CD4-positive, CD25-positive, alpha-beta regulatory T cell (primary cell): ENCODE data around the gene RAB22A. TPM values are rescaled to one million over a fixed set of nuclear protein-coding genes. Genes with fewer than 3 reads are reported as not detected.

Experiments
- polyA plus RNA-seq, 4 donors: library from polyadenylated mRNA; unstranded; fragments of 300-500 nt; fragmentation: Illumina TruSeq; gene quantifications; one replicate each; pipeline ENCODE4 v1.2.3, GENCODE V29; 2021
- total RNA-seq: library from RNA; stranded (reverse); gene quantifications from one replicate; pipeline ENCODE4 v1.2.3, GENCODE V29; 2022

Gene RAB22A
- total and polyA plus RNA-seq, 5 donors from 2014 or later, result 11.3 to 21.9 (median 13.2) TPM

Other genes starting within 250 kb of the RAB22A start
- gene ANKRD60, start 81.1 kb upstream of the RAB22A start, total RNA-seq, result not detected
- gene ANKRD60, start 81.1 kb upstream of the RAB22A start, polyA plus RNA-seq, result not detected
- gene VAPB, start 79.5 kb downstream of the RAB22A start, total RNA-seq, result 25.7 TPM
- 10 to 100 TPM; 18.9 to 25.2 (median 21.0) TPM for gene VAPB, start 79.5 kb downstream of the RAB22A start, polyA plus RNA-seq
- not detected for gene APCDD1L, start 205.7 kb downstream of the RAB22A start, total RNA-seq
- under 1 TPM in 1 of 4 donors, not detected in 3; 0.62 TPM for gene APCDD1L, start 205.7 kb downstream of the RAB22A start, polyA plus RNA-seq